ENCODE results near the gene SMPD3. TPM values are rescaled to one million over a fixed set of nuclear protein-coding genes. Genes with fewer than 3 reads are reported as not detected.
A peak's percentile ranks its signal among the peaks of the same experiment; 100 is the strongest.

Gene SMPD3
- total and polyA plus RNA-seq, 4 donors, result 1.7 to 13.9 (median 5.0) TPM

DNA sequence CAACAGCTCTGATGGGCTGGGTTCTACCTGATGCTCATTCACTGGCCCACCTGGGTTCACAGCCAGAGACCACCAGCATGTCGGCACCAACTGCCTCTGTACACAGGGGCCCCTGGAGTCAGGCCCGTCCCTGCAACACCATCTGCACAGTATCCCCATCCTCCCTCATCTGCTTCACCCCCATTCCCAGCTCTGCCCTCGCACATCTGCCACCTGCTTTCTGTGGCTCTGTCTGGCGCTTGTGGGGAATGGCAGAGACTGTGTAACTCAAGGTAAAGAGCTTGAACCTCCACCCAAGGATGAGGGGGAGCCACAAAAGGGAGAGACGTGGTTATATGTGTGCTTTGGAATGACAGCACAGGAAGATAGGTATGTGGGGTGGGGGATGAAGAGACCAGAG lies 27.2 kb downstream of the SMPD3 start:
- ATAC-seq (ENCODE audit: insufficient read depth, low FRiP score) (no peak), DNase-seq (no peak)
- TF ChIP-seq CTCF (IDR thresholded peaks at IDR 0.05; ENCODE audit: control extremely low read depth, extremely low read depth), result no peak
- Histone ChIP-seq H3K4me1 (ENCODE audit: control insufficient read depth in 5 of 5, insufficient read depth in 5 of 5, low read length in 5 of 5) (peaks cover 0 to 11% (median 0%) of the 10 kb centered on the region in 5 donors), H3K36me3 (ENCODE audit: control insufficient read depth in 4 of 4, insufficient read depth in 4 of 4, low read length in 4 of 4) (no peaks in the 10 kb centered on the region), H3K9ac (ENCODE audit: insufficient read depth in 1 of 2, low read length in 2 of 2) (no peak overlapping the region), H3K27me3 (ENCODE audit: control insufficient read depth in 3 of 3, insufficient read depth in 3 of 3, low read length in 2 of 3) (no peaks in the 10 kb centered on the region), H3K4me3 (no peak overlapping the region), H3K9me3 (ENCODE audit: control insufficient read depth in 4 of 4, insufficient read depth in 3 of 4, low read length in 3 of 4) (no peaks in the 10 kb centered on the region), H3K27ac (ENCODE audit: low read depth in 1 of 2, low read length in 1 of 2) (no peak overlapping the region)
- WGBS, 2 donors, result 92 to 99% methylated on average over 5 of the region's 5 CpGs

DNA sequence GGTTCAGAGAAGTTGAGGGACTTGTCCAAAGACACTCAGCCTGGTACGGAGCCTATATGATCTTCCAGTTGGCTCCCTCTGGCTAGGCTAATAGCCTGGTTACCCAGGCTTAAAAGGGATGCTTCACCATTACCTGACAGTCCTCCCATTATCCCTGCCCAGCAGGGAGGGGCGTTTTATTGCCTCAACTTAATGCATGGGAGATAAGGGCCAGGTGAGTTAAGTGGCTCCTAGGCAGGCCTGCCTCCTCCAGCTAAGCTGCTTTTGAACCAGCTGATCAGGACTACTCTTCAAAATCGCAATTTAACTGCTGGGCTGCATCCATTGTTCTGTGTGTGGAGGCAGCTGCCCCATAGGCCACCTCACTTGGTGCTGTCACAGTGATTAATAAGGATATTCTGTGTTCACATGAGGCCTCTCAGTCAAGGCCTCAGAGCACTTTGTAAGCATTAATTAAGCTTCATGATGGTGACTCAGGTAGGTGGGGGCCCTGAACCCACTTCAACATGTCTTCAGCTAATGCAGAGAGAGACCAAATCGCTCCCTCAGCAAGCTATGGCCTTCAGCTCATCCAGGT lies 27.9 kb downstream of the SMPD3 start:
- 89 to 91% methylated on average over 4 of the region's 4 CpGs for WGBS, 2 donors
- Histone ChIP-seq H3K4me1 (ENCODE audit: control insufficient read depth in 5 of 5, insufficient read depth in 5 of 5, low read length in 5 of 5) (peaks cover 0 to 14% (median 0%) of the 10 kb centered on the region in 5 donors), H3K27ac (ENCODE audit: low read depth in 1 of 2, low read length in 1 of 2) (no peak overlapping the region), H3K4me3 (no peak overlapping the region), H3K9me3 (ENCODE audit: control insufficient read depth in 4 of 4, insufficient read depth in 3 of 4, low read length in 3 of 4) (no peaks in the 10 kb centered on the region), H3K36me3 (ENCODE audit: control insufficient read depth in 4 of 4, insufficient read depth in 4 of 4, low read length in 4 of 4) (no peaks in the 10 kb centered on the region), H3K27me3 (ENCODE audit: control insufficient read depth in 3 of 3, insufficient read depth in 3 of 3, low read length in 2 of 3) (no peaks in the 10 kb centered on the region), H3K9ac (ENCODE audit: insufficient read depth in 1 of 2, low read length in 2 of 2) (no peak overlapping the region)
- no peak for DNase-seq
- no peak for ATAC-seq (ENCODE audit: insufficient read depth, low FRiP score)
- TF ChIP-seq CTCF (IDR thresholded peaks at IDR 0.05; ENCODE audit: control extremely low read depth, extremely low read depth), result no peak

- DNase-seq (peak in 2 of 3 donors; percentile 33 to 53), ATAC-seq (ENCODE audit: insufficient read depth, low FRiP score) (no peak)
- H3K9ac ChIP-seq (ENCODE audit: insufficient read depth in 1 of 2, low read length in 2 of 2), result no peak overlapping the region
- peak overlapping the region in 1 of 2 donors; percentile 79 for H3K27ac ChIP-seq (ENCODE audit: low read depth in 1 of 2, low read length in 1 of 2)
- WGBS, 2 donors, result 20 to 22% methylated on average over 11 of the region's 11 CpGs
- no peak overlapping the region for H3K4me3 ChIP-seq
- H3K9me3 ChIP-seq (ENCODE audit: control insufficient read depth in 4 of 4, insufficient read depth in 3 of 4, low read length in 3 of 4), result no peaks in the 10 kb centered on the region
- no peaks in the 10 kb centered on the region for H3K36me3 ChIP-seq (ENCODE audit: control insufficient read depth in 4 of 4, insufficient read depth in 4 of 4, low read length in 4 of 4)
- peaks cover 0 to 16% (median 0%) of the 10 kb centered on the region in 5 donors for H3K4me1 ChIP-seq (ENCODE audit: control insufficient read depth in 5 of 5, insufficient read depth in 5 of 5, low read length in 5 of 5)
- H3K27me3 ChIP-seq (ENCODE audit: control insufficient read depth in 3 of 3, insufficient read depth in 3 of 3, low read length in 2 of 3), result no peaks in the 10 kb centered on the region
- no peak for TF ChIP-seq CTCF (IDR thresholded peaks at IDR 0.05; ENCODE audit: control extremely low read depth, extremely low read depth)
Observed at GRCh38 chr16:68417711-68418301, 30.5 kb downstream of the SMPD3 start.

Data from lung (tissue), 12 donors.